IPS DF 6.9 (cell line): Measurements from ENCODE around the gene BRCA2.

Experiments used
- DNase-seq: peaks from one replicate; pipeline ENCODE4 v3.0.0-alpha.2; 2013; ENCODE audit warnings: low read depth, low spot score
- H3K27ac ChIP-seq: one replicate; pipeline ENCODE4 v1.5.1; 2013; ENCODE audit warnings: low read length, control low read depth
- H3K27me3 ChIP-seq: 2 replicates; pipeline ENCODE4 v1.6.1; 2013; ENCODE audit warnings: mild to moderate bottlenecking, low read length; ENCODE audit not compliant: control insufficient read depth, insufficient read depth
- H3K36me3 ChIP-seq: 2 replicates; pipeline ENCODE4 v1.6.1; 2013; ENCODE audit warnings: low read length; ENCODE audit not compliant: control insufficient read depth, insufficient read depth
- H3K4me1 ChIP-seq: 2 replicates; pipeline ENCODE4 v1.6.1; 2013; ENCODE audit warnings: low read length; ENCODE audit not compliant: control insufficient read depth, insufficient read depth
- H3K4me3 ChIP-seq: 2 replicates; pipeline ENCODE4 v1.5.1; 2013; ENCODE audit warnings: mild to moderate bottlenecking, low read length
- H3K9me3 ChIP-seq: 2 replicates; pipeline ENCODE4 v1.6.1; 2013; ENCODE audit warnings: low read length, inconsistent platforms; ENCODE audit not compliant: control insufficient read depth, insufficient read depth
- WGBS: extraction: QIAGEN DNeasy Blood & Tissue Kit; methylation state at CpG from one replicate; pipeline ENCODE4 v1.1.7; 2013; ENCODE audit warnings: mixed read lengths, missing lambda C conversion rate; ENCODE audit not compliant: insufficient read length, insufficient coverage; 5-methylcytosine and 5-hydroxymethylcytosine counted together

BRCA2 gene

GRCh38 chr13:32413284-32413683, 98.0 kb downstream of the BRCA2 start:
- Histone ChIP-seq H3K4me3 (no peak overlapping the region), H3K4me1 (peaks cover 2% of the 10 kb centered on the region; the same call in 1 of the 2 replicates), H3K36me3 (no peaks in the 10 kb centered on the region), H3K9me3 (no peaks in the 10 kb centered on the region), H3K27ac (no peak overlapping the region), H3K27me3 (no peaks in the 10 kb centered on the region)
- no CpG with 5 or more reads among the region's 3 CpGs for WGBS
- DNase-seq, result no peak

- Histone ChIP-seq H3K4me1 (no peaks in the 10 kb centered on the region), H3K27me3 (no peaks in the 10 kb centered on the region), H3K36me3 (no peaks in the 10 kb centered on the region), H3K27ac (no peak overlapping the region), H3K9me3 (no peaks in the 10 kb centered on the region), H3K4me3 (no peak overlapping the region)
- no peak for DNase-seq
- no CpG with 5 or more reads among the region's 2 CpGs for WGBS
These were observed 99.3 kb downstream of the BRCA2 start for GRCh38 chr13:32414580-32414979.

GRCh38 chr13:32415019-32415418, 99.7 kb downstream of the BRCA2 start:
- H3K4me3 ChIP-seq, result no peak overlapping the region
- 0 out of 2 replicates have a peak, but pooled peaks cover 2% of the 10 kb centered on the region for H3K36me3 ChIP-seq
- no peaks in the 10 kb centered on the region for H3K4me1 ChIP-seq
- no peak overlapping the region for H3K27ac ChIP-seq
- no peak for DNase-seq
- H3K27me3 ChIP-seq, result no peaks in the 10 kb centered on the region
- no peaks in the 10 kb centered on the region for H3K9me3 ChIP-seq

GRCh38 chr13:32417995-32418394, 102.7 kb downstream of the BRCA2 start:
- Histone ChIP-seq H3K36me3 (0 out of 2 replicates have a peak, but pooled peaks cover 2% of the 10 kb centered on the region), H3K4me1 (no peaks in the 10 kb centered on the region), H3K27me3 (no peaks in the 10 kb centered on the region), H3K9me3 (no peaks in the 10 kb centered on the region), H3K27ac (no peak overlapping the region), H3K4me3 (no peak overlapping the region)
- DNase-seq, result no peak
- WGBS, result no CpG with 5 or more reads among the region's 1 CpG

GRCh38 chr13:32419862-32420261, 104.6 kb downstream of the BRCA2 start:
- no peaks in the 10 kb centered on the region for H3K27me3 ChIP-seq
- no peak overlapping the region for H3K27ac ChIP-seq
- no peak overlapping the region for H3K4me3 ChIP-seq
- no peaks in the 10 kb centered on the region for H3K9me3 ChIP-seq
- no peak for DNase-seq
- H3K4me1 ChIP-seq, result no peaks in the 10 kb centered on the region
- 0 out of 2 replicates have a peak, but pooled peaks cover 2% of the 10 kb centered on the region for H3K36me3 ChIP-seq
- no CpG with 5 or more reads among the region's 2 CpGs for WGBS

GRCh38 chr13:32423592-32423991, 108.3 kb downstream of the BRCA2 start:
- Histone ChIP-seq H3K36me3 (0 out of 2 replicates have a peak, but pooled peaks cover 2% of the 10 kb centered on the region), H3K27me3 (no peaks in the 10 kb centered on the region), H3K4me3 (no peak overlapping the region), H3K4me1 (no peaks in the 10 kb centered on the region), H3K9me3 (no peaks in the 10 kb centered on the region), H3K27ac (no peak overlapping the region)
- WGBS, result 100% methylated on average over 1 of the region's 3 CpGs
- no peak for DNase-seq

GRCh38 chr13:32425158-32425557, 109.8 kb downstream of the BRCA2 start:
- Histone ChIP-seq H3K27me3 (no peaks in the 10 kb centered on the region), H3K9me3 (no peaks in the 10 kb centered on the region), H3K4me3 (no peak overlapping the region), H3K36me3 (no peaks in the 10 kb centered on the region), H3K4me1 (no peaks in the 10 kb centered on the region), H3K27ac (no peak overlapping the region)
- WGBS, result no CpG with 5 or more reads among the region's 7 CpGs
- no peak for DNase-seq

GRCh38 chr13:32426191-32426989, 111.1 kb downstream of the BRCA2 start:
- Histone ChIP-seq H3K27ac (no peak overlapping the region), H3K9me3 (no peaks in the 10 kb centered on the region), H3K36me3 (no peaks in the 10 kb centered on the region), H3K27me3 (no peaks in the 10 kb centered on the region), H3K4me3 (peak overlapping the region; percentile 86; the same call in 1 of the 2 replicates), H3K4me1 (no peaks in the 10 kb centered on the region)
- no CpG with 5 or more reads among the region's 19 CpGs for WGBS
- DNase-seq, result no peak

- H3K9me3 ChIP-seq, result no peaks in the 10 kb centered on the region
- no peak for DNase-seq
- H3K27me3 ChIP-seq, result no peaks in the 10 kb centered on the region
- no peak overlapping the region for H3K27ac ChIP-seq
- WGBS, result no CpG with 5 or more reads among the region's 90 CpGs
- peak overlapping the region; percentile 86 for H3K4me3 ChIP-seq
- H3K36me3 ChIP-seq, result no peaks in the 10 kb centered on the region
- no peaks in the 10 kb centered on the region for H3K4me1 ChIP-seq
These were observed 111.9 kb downstream of the BRCA2 start for GRCh38 chr13:32426990-32427851.

GRCh38 chr13:32427852-32428580, 112.7 kb downstream of the BRCA2 start, which contains the start of gene N4BP2L1:
TSS of gene N4BP2L1 (minus strand) at chr13:32428130. CDS start at chr13:32428082, 48 bp downstream.
- Histone ChIP-seq H3K9me3 (no peaks in the 10 kb centered on the region), H3K36me3 (no peaks in the 10 kb centered on the region), H3K4me1 (no peaks in the 10 kb centered on the region), H3K27me3 (no peaks in the 10 kb centered on the region), H3K4me3 (peak within 1 kb of the TSS; percentile 86), H3K27ac (no peak within 1 kb of the TSS)
- DNase-seq, result no peak
- WGBS, result no CpG with 5 or more reads among the region's 40 CpGs
